ENCODE results near the gene GHRH. TPM values are rescaled to one million over a fixed set of nuclear protein-coding genes. Genes with fewer than 3 reads are reported as not detected.

GHRH gene
- polyA plus RNA-seq, 2 donors, result not detected

GRCh38 chr20:37222086-37222485 is 39.5 kb downstream of the GHRH start:
- H3K27ac ChIP-seq (ENCODE audit: low read depth in 2 of 2, low read length in 1 of 2), result peak overlapping the region in 1 of 2 donors; percentile 8

GRCh38 chr20:37220731-37221130 is 40.9 kb downstream of the GHRH start:
- Histone ChIP-seq H3K4me3 (ENCODE audit: low read depth in 1 of 2, low read length in 2 of 2) (no peak overlapping the region), H3K27me3 (ENCODE audit: control insufficient read depth in 1 of 2, insufficient read depth in 2 of 2, low read length in 2 of 2) (no peaks in the 10 kb centered on the region), H3K36me3 (ENCODE audit: control insufficient read depth in 2 of 2, insufficient read depth in 2 of 2, low read length in 1 of 2) (peaks cover 10 to 21% of the 10 kb centered on the region in 2 donors), H3K9me3 (ENCODE audit: control insufficient read depth in 2 of 2, insufficient read depth in 1 of 2, low read depth in 1 of 2, low read length in 1 of 2) (no peaks in the 10 kb centered on the region), H3K4me1 (ENCODE audit: control insufficient read depth in 2 of 2, insufficient read depth in 2 of 2, low read length in 1 of 2) (no peaks in the 10 kb centered on the region), H3K27ac (ENCODE audit: low read depth in 2 of 2, low read length in 1 of 2) (no peak overlapping the region)
- 39 to 46% methylated on average over 3 of the region's 3 CpGs for WGBS, 2 donors

More at GRCh38 chr20:37222086-37222485, 39.5 kb downstream of the GHRH start:
- Histone ChIP-seq H3K4me3 (ENCODE audit: low read depth in 1 of 2, low read length in 2 of 2) (no peak overlapping the region), H3K9me3 (ENCODE audit: control insufficient read depth in 2 of 2, insufficient read depth in 1 of 2, low read depth in 1 of 2, low read length in 1 of 2) (no peaks in the 10 kb centered on the region), H3K27me3 (ENCODE audit: control insufficient read depth in 1 of 2, insufficient read depth in 2 of 2, low read length in 2 of 2) (no peaks in the 10 kb centered on the region), H3K4me1 (ENCODE audit: control insufficient read depth in 2 of 2, insufficient read depth in 2 of 2, low read length in 1 of 2) (no peaks in the 10 kb centered on the region), H3K36me3 (ENCODE audit: control insufficient read depth in 2 of 2, insufficient read depth in 2 of 2, low read length in 1 of 2) (peaks cover 13 to 27% of the 10 kb centered on the region in 2 donors)
- 96 to 98% methylated on average over 4 of the region's 4 CpGs for WGBS, 2 donors

- Histone ChIP-seq H3K4me3 (ENCODE audit: low read depth in 1 of 2, low read length in 2 of 2) (no peak overlapping the region), H3K36me3 (ENCODE audit: control insufficient read depth in 2 of 2, insufficient read depth in 2 of 2, low read length in 1 of 2) (peaks cover 6 to 14% of the 10 kb centered on the region in 2 donors), H3K27ac (ENCODE audit: low read depth in 2 of 2, low read length in 1 of 2) (peak overlapping the region in 1 of 2 donors; percentile 34), H3K4me1 (ENCODE audit: control insufficient read depth in 2 of 2, insufficient read depth in 2 of 2, low read length in 1 of 2) (no peaks in the 10 kb centered on the region), H3K27me3 (ENCODE audit: control insufficient read depth in 1 of 2, insufficient read depth in 2 of 2, low read length in 2 of 2) (no peaks in the 10 kb centered on the region), H3K9me3 (ENCODE audit: control insufficient read depth in 2 of 2, insufficient read depth in 1 of 2, low read depth in 1 of 2, low read length in 1 of 2) (no peaks in the 10 kb centered on the region)
- WGBS, 2 donors, result 65 to 75% methylated on average over 10 of the region's 10 CpGs
These were observed 41.6 kb downstream of the GHRH start for GRCh38 chr20:37219751-37220668.

- Histone ChIP-seq H3K4me3 (ENCODE audit: low read depth in 1 of 2, low read length in 2 of 2) (no peak overlapping the region), H3K4me1 (ENCODE audit: control insufficient read depth in 2 of 2, insufficient read depth in 2 of 2, low read length in 1 of 2) (no peaks in the 10 kb centered on the region), H3K27ac (ENCODE audit: low read depth in 2 of 2, low read length in 1 of 2) (no peak overlapping the region), H3K27me3 (ENCODE audit: control insufficient read depth in 1 of 2, insufficient read depth in 2 of 2, low read length in 2 of 2) (no peaks in the 10 kb centered on the region), H3K9me3 (ENCODE audit: control insufficient read depth in 2 of 2, insufficient read depth in 1 of 2, low read depth in 1 of 2, low read length in 1 of 2) (no peaks in the 10 kb centered on the region), H3K36me3 (ENCODE audit: control insufficient read depth in 2 of 2, insufficient read depth in 2 of 2, low read length in 1 of 2) (peaks cover 9% of the 10 kb centered on the region in 2 donors)
- WGBS, 2 donors, result 76 to 86% methylated on average over 4 of the region's 4 CpGs
These were observed 42.6 kb downstream of the GHRH start for GRCh38 chr20:37218976-37219375.

- 97 to 100% methylated on average over 4 of the region's 4 CpGs for WGBS, 2 donors
- H3K36me3 ChIP-seq (ENCODE audit: control insufficient read depth in 2 of 2, insufficient read depth in 2 of 2, low read length in 1 of 2), result peaks cover 5% of the 10 kb centered on the region in 2 donors
These were observed 43.2 kb downstream of the GHRH start for GRCh38 chr20:37218441-37218840.

GRCh38 chr20:37209661-37210314 is 51.8 kb downstream of the GHRH start:
- Histone ChIP-seq H3K4me3 (ENCODE audit: low read depth in 1 of 2, low read length in 2 of 2) (no peak overlapping the region), H3K36me3 (ENCODE audit: control insufficient read depth in 2 of 2, insufficient read depth in 2 of 2, low read length in 1 of 2) (peaks cover 13 to 17% of the 10 kb centered on the region in 2 donors), H3K9me3 (ENCODE audit: control insufficient read depth in 2 of 2, insufficient read depth in 1 of 2, low read depth in 1 of 2, low read length in 1 of 2) (no peaks in the 10 kb centered on the region), H3K27me3 (ENCODE audit: control insufficient read depth in 1 of 2, insufficient read depth in 2 of 2, low read length in 2 of 2) (no peaks in the 10 kb centered on the region), H3K27ac (ENCODE audit: low read depth in 2 of 2, low read length in 1 of 2) (peak overlapping the region in 1 of 2 donors; percentile 18), H3K4me1 (ENCODE audit: control insufficient read depth in 2 of 2, insufficient read depth in 2 of 2, low read length in 1 of 2) (no peaks in the 10 kb centered on the region)
- WGBS, 2 donors, result 56 to 62% methylated on average over 6 of the region's 6 CpGs

More at GRCh38 chr20:37218441-37218840, 43.2 kb downstream of the GHRH start:
- H3K4me3 ChIP-seq (ENCODE audit: low read depth in 1 of 2, low read length in 2 of 2), result no peak overlapping the region
- H3K4me1 ChIP-seq (ENCODE audit: control insufficient read depth in 2 of 2, insufficient read depth in 2 of 2, low read length in 1 of 2), result no peaks in the 10 kb centered on the region
- H3K9me3 ChIP-seq (ENCODE audit: control insufficient read depth in 2 of 2, insufficient read depth in 1 of 2, low read depth in 1 of 2, low read length in 1 of 2), result no peaks in the 10 kb centered on the region
- no peaks in the 10 kb centered on the region for H3K27me3 ChIP-seq (ENCODE audit: control insufficient read depth in 1 of 2, insufficient read depth in 2 of 2, low read length in 2 of 2)
- H3K27ac ChIP-seq (ENCODE audit: low read depth in 2 of 2, low read length in 1 of 2), result no peak overlapping the region

- Histone ChIP-seq H3K4me3 (ENCODE audit: low read depth in 1 of 2, low read length in 2 of 2) (no peak overlapping the region), H3K9me3 (ENCODE audit: control insufficient read depth in 2 of 2, insufficient read depth in 1 of 2, low read depth in 1 of 2, low read length in 1 of 2) (no peaks in the 10 kb centered on the region), H3K36me3 (ENCODE audit: control insufficient read depth in 2 of 2, insufficient read depth in 2 of 2, low read length in 1 of 2) (peaks cover 10 to 22% of the 10 kb centered on the region in 2 donors), H3K4me1 (ENCODE audit: control insufficient read depth in 2 of 2, insufficient read depth in 2 of 2, low read length in 1 of 2) (no peaks in the 10 kb centered on the region), H3K27me3 (ENCODE audit: control insufficient read depth in 1 of 2, insufficient read depth in 2 of 2, low read length in 2 of 2) (no peaks in the 10 kb centered on the region), H3K27ac (ENCODE audit: low read depth in 2 of 2, low read length in 1 of 2) (no peak overlapping the region)
- WGBS, 2 donors, result 97 to 99% methylated on average over 3 of the region's 3 CpGs
These were observed 52.4 kb downstream of the GHRH start for GRCh38 chr20:37209193-37209592.

- Histone ChIP-seq H3K36me3 (ENCODE audit: control insufficient read depth in 2 of 2, insufficient read depth in 2 of 2, low read length in 1 of 2) (peaks cover 8 to 24% of the 10 kb centered on the region in 2 donors), H3K27ac (ENCODE audit: low read depth in 2 of 2, low read length in 1 of 2) (no peak overlapping the region), H3K9me3 (ENCODE audit: control insufficient read depth in 2 of 2, insufficient read depth in 1 of 2, low read depth in 1 of 2, low read length in 1 of 2) (no peaks in the 10 kb centered on the region), H3K4me3 (ENCODE audit: low read depth in 1 of 2, low read length in 2 of 2) (no peak overlapping the region), H3K27me3 (ENCODE audit: control insufficient read depth in 1 of 2, insufficient read depth in 2 of 2, low read length in 2 of 2) (no peaks in the 10 kb centered on the region), H3K4me1 (ENCODE audit: control insufficient read depth in 2 of 2, insufficient read depth in 2 of 2, low read length in 1 of 2) (no peaks in the 10 kb centered on the region)
- 94 to 95% methylated on average over 11 of the region's 11 CpGs for WGBS, 2 donors
These were observed 54.4 kb downstream of the GHRH start for GRCh38 chr20:37207171-37207570.

GRCh38 chr20:37205794-37206193 is 55.8 kb downstream of the GHRH start:
- 59 to 61% methylated on average over 2 of the region's 2 CpGs for WGBS, 2 donors
- Histone ChIP-seq H3K27me3 (ENCODE audit: control insufficient read depth in 1 of 2, insufficient read depth in 2 of 2, low read length in 2 of 2) (no peaks in the 10 kb centered on the region), H3K4me1 (ENCODE audit: control insufficient read depth in 2 of 2, insufficient read depth in 2 of 2, low read length in 1 of 2) (no peaks in the 10 kb centered on the region), H3K36me3 (ENCODE audit: control insufficient read depth in 2 of 2, insufficient read depth in 2 of 2, low read length in 1 of 2) (peaks cover 5 to 23% of the 10 kb centered on the region in 2 donors), H3K4me3 (ENCODE audit: low read depth in 1 of 2, low read length in 2 of 2) (no peak overlapping the region), H3K9me3 (ENCODE audit: control insufficient read depth in 2 of 2, insufficient read depth in 1 of 2, low read depth in 1 of 2, low read length in 1 of 2) (no peaks in the 10 kb centered on the region), H3K27ac (ENCODE audit: low read depth in 2 of 2, low read length in 1 of 2) (no peak overlapping the region)
